Central memory CD8-positive, alpha-beta T cell (primary cell): ENCODE data around the gene SOX1.

Experiments used
- ATAC-seq: fragments of 150-1000 bp; cut with Tn5 transposase; replicated peaks from 2 replicates; pipeline ENCODE4 v1.10.0; 2022; ENCODE audit warnings: mild to moderate bottlenecking, moderate FRiP score, moderate number of reproducible peaks; ENCODE audit not compliant: poor library complexity, severe bottlenecking; ENCODE audit errors: extremely low read depth
- DNase-seq, 2 donors: peaks; one replicate each; pipeline ENCODE4 v3.0.0; 2021; ENCODE audit warnings: low spot score in 2 of 2
- H3K27ac Mint-ChIP-seq: one replicate; pipeline ENCODE4 v1.8.0; 2022; ENCODE audit warnings: low read depth, mild to moderate bottlenecking, moderate library complexity, mixed read lengths
- H3K27me3 Mint-ChIP-seq: one replicate; pipeline ENCODE4 v1.8.0; 2022; ENCODE audit warnings: mixed read lengths
- H3K36me3 Mint-ChIP-seq: one replicate; pipeline ENCODE4 v1.8.0; 2022; ENCODE audit warnings: mild to moderate bottlenecking, moderate library complexity, mixed read lengths; ENCODE audit not compliant: insufficient read depth
- H3K4me1 Mint-ChIP-seq: one replicate; pipeline ENCODE4 v1.8.0; 2022; ENCODE audit warnings: mixed read lengths
- H3K4me3 Mint-ChIP-seq: one replicate; pipeline ENCODE4 v1.8.0; 2022; ENCODE audit warnings: mild to moderate bottlenecking, moderate library complexity, mixed read lengths
- H3K9me3 Mint-ChIP-seq: one replicate; pipeline ENCODE4 v1.8.0; 2022; ENCODE audit warnings: mixed read lengths

The SOX1 gene

GRCh38 chr13:112106478-112107141 is 39.7 kb downstream of the SOX1 start:
- Mint-ChIP-seq H3K27ac (no peak overlapping the region), H3K4me3 (no peak overlapping the region), H3K4me1 (no peaks in the 10 kb centered on the region), H3K9me3 (no peaks in the 10 kb centered on the region), H3K27me3 (peaks cover 49% of the 10 kb centered on the region), H3K36me3 (no peaks in the 10 kb centered on the region)
- ATAC-seq (no peak), DNase-seq (no peak)

DNA sequence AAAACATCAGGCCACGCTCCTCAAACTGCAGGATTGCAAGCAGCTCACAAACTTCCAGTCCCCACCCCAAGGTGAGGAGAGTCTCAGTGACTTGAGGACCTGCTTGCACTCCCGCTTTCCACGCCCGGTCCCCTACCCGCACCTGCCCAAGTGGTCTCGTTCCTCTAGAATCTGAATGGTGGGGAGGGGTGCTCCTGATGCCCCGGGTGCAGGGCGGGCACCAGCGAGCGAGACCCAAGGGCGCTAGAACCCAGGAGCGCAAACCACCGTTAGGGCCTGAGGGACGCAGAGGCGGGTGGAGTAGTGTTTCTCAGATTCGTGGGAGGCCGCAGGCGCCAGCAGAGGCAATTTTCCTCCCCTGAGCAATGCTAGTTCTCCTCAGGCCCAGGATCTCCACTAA is 40.3 kb downstream of the SOX1 start:
- Mint-ChIP-seq H3K9me3 (no peaks in the 10 kb centered on the region), H3K36me3 (no peaks in the 10 kb centered on the region), H3K27me3 (peaks cover 49% of the 10 kb centered on the region), H3K4me1 (no peaks in the 10 kb centered on the region), H3K4me3 (no peak overlapping the region), H3K27ac (no peak overlapping the region)
- ATAC-seq (no peak), DNase-seq (no peak)

- H3K36me3 Mint-ChIP-seq: peaks cover 4% of the 10 kb centered on the region
- no peak for ATAC-seq
- H3K4me1 Mint-ChIP-seq: no peaks in the 10 kb centered on the region
- no peak overlapping the region for H3K4me3 Mint-ChIP-seq
- no peak for DNase-seq
- peaks cover 71% of the 10 kb centered on the region for H3K27me3 Mint-ChIP-seq
- no peak overlapping the region for H3K27ac Mint-ChIP-seq
- no peaks in the 10 kb centered on the region for H3K9me3 Mint-ChIP-seq
Observed at GRCh38 chr13:112110479-112110878, 43.5 kb downstream of the SOX1 start.

DNA sequence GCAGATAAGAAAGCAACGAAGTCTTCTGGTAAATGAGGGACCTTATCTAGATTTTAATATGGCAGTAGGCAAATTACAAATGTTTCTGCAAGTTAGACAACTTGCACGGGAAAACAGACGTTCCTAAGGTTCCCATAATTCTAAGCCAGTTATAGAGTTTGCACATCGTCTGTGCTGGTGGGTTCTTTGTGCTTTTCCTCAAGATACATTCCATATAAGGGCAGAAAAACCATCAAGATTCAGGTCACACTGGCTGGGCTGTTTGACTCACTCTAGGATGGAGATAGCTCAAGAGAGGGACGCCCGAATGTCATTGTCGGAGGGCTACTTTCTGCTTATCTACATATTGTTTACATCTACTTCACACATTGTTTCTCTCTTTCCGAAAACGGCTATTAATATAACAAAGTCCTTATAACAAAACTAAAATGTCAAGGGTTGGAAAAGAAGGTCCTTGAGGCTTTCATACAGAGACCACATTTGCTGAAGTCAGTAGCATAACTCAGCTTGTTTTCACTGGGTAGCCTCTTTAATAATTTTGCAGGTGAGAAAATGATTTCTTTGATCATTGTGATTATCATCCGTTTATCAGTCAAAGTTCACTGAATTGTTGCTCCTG is 44.4 kb downstream of the SOX1 start:
- Mint-ChIP-seq H3K27ac (no peak overlapping the region), H3K4me1 (no peaks in the 10 kb centered on the region), H3K27me3 (peaks cover 73% of the 10 kb centered on the region), H3K36me3 (peaks cover 4% of the 10 kb centered on the region), H3K4me3 (no peak overlapping the region), H3K9me3 (no peaks in the 10 kb centered on the region)
- DNase-seq (no peak), ATAC-seq (no peak)

DNA sequence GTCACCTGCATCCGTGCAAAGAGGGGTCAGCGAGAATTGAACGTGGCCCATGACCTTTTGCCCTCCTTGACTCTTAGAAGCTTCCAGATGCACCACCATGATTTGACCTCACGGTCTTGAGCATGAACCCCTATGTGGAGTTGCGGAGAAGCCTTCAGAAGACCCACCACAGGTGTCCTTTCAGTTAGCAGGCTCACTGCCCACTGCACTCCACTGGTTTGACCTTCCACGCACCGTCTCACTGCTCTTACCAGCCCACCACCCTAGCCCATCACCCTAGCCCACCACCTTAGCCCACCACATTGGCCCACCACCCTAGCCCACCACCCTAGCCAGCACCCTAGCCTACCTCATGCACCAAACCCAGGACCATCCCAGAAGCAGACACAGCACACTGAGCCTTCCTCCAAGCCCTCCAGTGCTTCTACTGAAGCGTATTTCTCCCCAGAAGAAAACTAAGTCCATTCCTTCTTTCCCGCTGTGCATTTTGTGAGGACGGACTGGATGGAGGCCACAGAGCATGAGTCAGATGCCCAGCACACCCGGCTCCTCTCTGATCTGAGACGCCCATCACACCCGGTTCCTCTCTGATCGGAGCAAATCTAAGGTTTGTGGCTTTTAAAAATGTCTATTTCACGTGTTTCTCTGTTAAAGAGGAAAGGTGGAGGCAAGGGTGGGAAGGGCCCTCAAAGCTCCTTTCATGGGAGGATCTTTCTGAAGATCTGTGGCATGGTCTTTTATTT is 45.8 kb downstream of the SOX1 start:
- DNase-seq: no peak
- no peaks in the 10 kb centered on the region for H3K9me3 Mint-ChIP-seq
- H3K27me3 Mint-ChIP-seq: peaks cover 64% of the 10 kb centered on the region
- H3K36me3 Mint-ChIP-seq: peaks cover 4% of the 10 kb centered on the region
- no peaks in the 10 kb centered on the region for H3K4me1 Mint-ChIP-seq
- H3K27ac Mint-ChIP-seq: no peak overlapping the region
- ATAC-seq: no peak
- H3K4me3 Mint-ChIP-seq: no peak overlapping the region

GRCh38 chr13:112113348-112113747 is 46.4 kb downstream of the SOX1 start:
- H3K27ac Mint-ChIP-seq: no peak overlapping the region

DNA sequence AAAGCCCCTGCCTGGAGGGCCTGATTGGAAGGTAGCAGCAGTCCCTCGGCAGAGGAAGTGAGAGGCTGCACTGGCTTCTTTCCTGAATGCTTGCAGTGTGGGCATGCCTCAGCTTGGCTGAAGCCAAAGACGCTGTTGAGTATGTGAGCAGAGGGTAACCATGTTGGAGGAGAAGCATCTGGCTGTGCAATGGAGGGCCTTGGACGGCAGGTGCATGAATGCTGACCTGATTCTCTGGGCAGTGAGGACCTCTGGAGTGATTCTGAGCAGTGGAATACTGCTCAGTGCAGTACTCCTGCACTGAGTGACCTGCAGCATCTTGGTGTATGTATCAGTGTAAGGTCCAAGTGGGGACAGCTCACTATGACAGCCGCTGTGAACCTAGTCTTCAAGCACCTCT is 46.9 kb downstream of the SOX1 start:
- Mint-ChIP-seq H3K36me3 (peaks cover 4% of the 10 kb centered on the region), H3K9me3 (no peaks in the 10 kb centered on the region), H3K27ac (no peak overlapping the region), H3K27me3 (peaks cover 52% of the 10 kb centered on the region), H3K4me3 (no peak overlapping the region), H3K4me1 (no peaks in the 10 kb centered on the region)
- ATAC-seq (no peak), DNase-seq (no peak)

More at GRCh38 chr13:112113348-112113747, 46.4 kb downstream of the SOX1 start:
- no peak for DNase-seq
- H3K9me3 Mint-ChIP-seq: no peaks in the 10 kb centered on the region
- no peaks in the 10 kb centered on the region for H3K4me1 Mint-ChIP-seq
- H3K4me3 Mint-ChIP-seq: no peak overlapping the region
- peaks cover 4% of the 10 kb centered on the region for H3K36me3 Mint-ChIP-seq
- H3K27me3 Mint-ChIP-seq: peaks cover 57% of the 10 kb centered on the region
- ATAC-seq: no peak

DNA sequence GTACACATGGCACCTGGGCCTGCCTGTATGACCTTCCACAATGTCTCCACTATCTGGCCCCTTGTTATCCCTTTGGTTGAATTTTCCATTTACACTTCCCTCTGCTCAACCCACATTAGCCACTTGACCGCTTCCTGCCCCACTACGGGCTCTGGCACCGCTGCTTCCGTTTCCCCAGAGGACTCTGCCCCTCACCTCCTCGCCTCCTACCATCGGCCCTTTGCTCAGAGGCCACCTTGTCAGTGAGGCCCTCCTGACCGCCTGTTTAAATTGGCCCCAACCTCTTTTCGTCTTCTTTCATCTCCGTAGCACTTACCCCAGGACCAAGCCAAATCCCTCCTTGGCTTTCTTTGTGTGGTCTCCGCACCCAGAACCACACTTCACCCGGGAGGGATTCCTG is 47.4 kb downstream of the SOX1 start:
- H3K27me3 Mint-ChIP-seq: peaks cover 50% of the 10 kb centered on the region

GRCh38 chr13:112115403-112116091 is 48.6 kb downstream of the SOX1 start:
- DNase-seq (no peak), ATAC-seq (no peak)
- no peak overlapping the region for H3K4me3 Mint-ChIP-seq
- no peaks in the 10 kb centered on the region for H3K4me1 Mint-ChIP-seq
- peaks cover 4% of the 10 kb centered on the region for H3K36me3 Mint-ChIP-seq
- no peak overlapping the region for H3K27ac Mint-ChIP-seq
- no peaks in the 10 kb centered on the region for H3K9me3 Mint-ChIP-seq
- H3K27me3 Mint-ChIP-seq: peaks cover 50% of the 10 kb centered on the region

More for the DNA sequence above, 47.4 kb downstream of the SOX1 start:
- no peak for DNase-seq
- H3K36me3 Mint-ChIP-seq: peaks cover 4% of the 10 kb centered on the region
- no peak overlapping the region for H3K27ac Mint-ChIP-seq
- no peaks in the 10 kb centered on the region for H3K4me1 Mint-ChIP-seq
- no peak for ATAC-seq
- no peaks in the 10 kb centered on the region for H3K9me3 Mint-ChIP-seq
- no peak overlapping the region for H3K4me3 Mint-ChIP-seq

GRCh38 chr13:112116187-112116950 is 49.4 kb downstream of the SOX1 start:
- DNase-seq (no peak), ATAC-seq (no peak)
- Mint-ChIP-seq H3K9me3 (no peaks in the 10 kb centered on the region), H3K27me3 (peaks cover 50% of the 10 kb centered on the region), H3K27ac (no peak overlapping the region), H3K4me3 (no peak overlapping the region), H3K36me3 (peaks cover 4% of the 10 kb centered on the region), H3K4me1 (no peaks in the 10 kb centered on the region)

GRCh38 chr13:112117258-112117954 is 50.5 kb downstream of the SOX1 start:
- Mint-ChIP-seq H3K27me3 (peaks cover 42% of the 10 kb centered on the region), H3K4me3 (no peak overlapping the region), H3K4me1 (no peaks in the 10 kb centered on the region), H3K9me3 (no peaks in the 10 kb centered on the region), H3K27ac (no peak overlapping the region), H3K36me3 (peaks cover 4% of the 10 kb centered on the region)
- DNase-seq (no peak), ATAC-seq (no peak)

- peaks cover 4% of the 10 kb centered on the region for H3K36me3 Mint-ChIP-seq
- DNase-seq (no peak), ATAC-seq (no peak)
- no peaks in the 10 kb centered on the region for H3K9me3 Mint-ChIP-seq
- no peak overlapping the region for H3K27ac Mint-ChIP-seq
- no peaks in the 10 kb centered on the region for H3K4me1 Mint-ChIP-seq
- H3K4me3 Mint-ChIP-seq: no peak overlapping the region
- peaks cover 36% of the 10 kb centered on the region for H3K27me3 Mint-ChIP-seq
Observed at GRCh38 chr13:112117955-112118302, 51.0 kb downstream of the SOX1 start.
